Measurements from ENCODE around the gene CER1. TPM values are rescaled to one million over a fixed set of nuclear protein-coding genes. Genes with fewer than 3 reads are reported as not detected.
"Not testable (repeated sequence)": the region's sequence is repeated elsewhere in the genome, so short reads cannot be mapped to it uniquely, and the experiment has no call there.

The CER1 gene
- polyA plus RNA-seq, 3 donors = not detected

- no peaks in the 10 kb centered on the region for H3K27me3 ChIP-seq (ENCODE audit: control insufficient read depth in 2 of 2, insufficient read depth in 2 of 2, low read length in 2 of 2)
- peaks cover 28 to 34% of the 10 kb centered on the region in 2 donors for H3K36me3 Mint-ChIP-seq
- H3K9me3 Mint-ChIP-seq = peaks cover 0 to 4% (median 0%) of the 10 kb centered on the region in 7 donors
- H3K4me2 ChIP-seq (replicated peaks; ENCODE audit: extremely low read depth, low read length, poor library complexity, severe bottlenecking) = no peak overlapping the region
- no peaks in the 10 kb centered on the region for H3K79me2 ChIP-seq (ENCODE audit: insufficient read depth, low read length)
- no peak overlapping the region for H3K9ac ChIP-seq (ENCODE audit: insufficient read depth, low read length, poor library complexity, severe bottlenecking)
- H3K27ac ChIP-seq (ENCODE audit: low read depth in 1 of 2, low read length in 2 of 2) = no peak overlapping the region
- no peaks in the 10 kb centered on the region for H3K9me3 ChIP-seq (replicated peaks in 1 of 2; ENCODE audit: control insufficient read depth in 1 of 2, insufficient read depth in 1 of 2, low read length in 2 of 2)
- H2AFZ ChIP-seq (ENCODE audit: insufficient read depth, low read depth, low read length, poor library complexity, severe bottlenecking) = no peak overlapping the region
- intact Hi-C loops (cut with micrococcal nuclease) = no loop called here
- no peaks in the 10 kb centered on the region for H4K20me1 ChIP-seq (ENCODE audit: insufficient read depth, low read length)
- no peak for TF ChIP-seq CTCF (IDR thresholded peaks at IDR 0.05)
- 93% methylated on average over 8 of the region's 12 CpGs for WGBS (ENCODE audit: insufficient coverage)
- H3K4me1 ChIP-seq (ENCODE audit: control insufficient read depth in 1 of 2, insufficient read depth in 2 of 2, low read length in 2 of 2) = peaks cover under 1 to 8% of the 10 kb centered on the region in 2 donors
- H3K27ac Mint-ChIP-seq = peak overlapping the region in 1 of 7 donors; percentile 66
- H3K4me3 ChIP-seq (replicated peaks in 1 of 3; ENCODE audit: low read depth in 2 of 3, low read length in 3 of 3) = no peak overlapping the region
- H3K27me3 Mint-ChIP-seq (ENCODE audit: low read depth in 3 of 3) = no peaks in the 10 kb centered on the region
- no peaks in the 10 kb centered on the region for H3K36me3 ChIP-seq (replicated peaks in 1 of 2; ENCODE audit: control insufficient read depth in 1 of 2, insufficient read depth in 2 of 2, low read length in 2 of 2)
- H3K4me1 Mint-ChIP-seq = peaks cover 15% of the 10 kb centered on the region
- H3K4me3 Mint-ChIP-seq = no peak overlapping the region
- no peak for DNase-seq
Measured at GRCh38 chr9:14687042-14687719, 35.4 kb downstream of the CER1 start.

GRCh38 chr9:14686168-14686567 is 36.4 kb downstream of the CER1 start:
- no peak overlapping the region for H3K4me2 ChIP-seq (replicated peaks; ENCODE audit: extremely low read depth, low read length, poor library complexity, severe bottlenecking)
- H3K9ac ChIP-seq (ENCODE audit: insufficient read depth, low read length, poor library complexity, severe bottlenecking) = no peak overlapping the region
- H3K36me3 Mint-ChIP-seq = peaks cover 36 to 38% of the 10 kb centered on the region in 2 donors
- H3K27me3 Mint-ChIP-seq (ENCODE audit: low read depth in 3 of 3) = no peaks in the 10 kb centered on the region
- peak overlapping the region in 1 of 7 donors; percentile 40 for H3K27ac Mint-ChIP-seq
- DNase-seq = no peak
- H3K79me2 ChIP-seq (ENCODE audit: insufficient read depth, low read length) = no peaks in the 10 kb centered on the region
- H3K4me1 ChIP-seq (ENCODE audit: control insufficient read depth in 1 of 2, insufficient read depth in 2 of 2, low read length in 2 of 2) = peaks cover 0 to 1% of the 10 kb centered on the region in 2 donors
- intact Hi-C loops (cut with micrococcal nuclease) = no loop called here
- H2AFZ ChIP-seq (ENCODE audit: insufficient read depth, low read depth, low read length, poor library complexity, severe bottlenecking) = no peak overlapping the region
- no peak overlapping the region for H3K27ac ChIP-seq (ENCODE audit: low read depth in 1 of 2, low read length in 2 of 2)
- H3K4me1 Mint-ChIP-seq = peaks cover 9% of the 10 kb centered on the region
- no peak for TF ChIP-seq CTCF (IDR thresholded peaks at IDR 0.05)
- H3K4me3 Mint-ChIP-seq = no peak overlapping the region
- H3K27me3 ChIP-seq (ENCODE audit: control insufficient read depth in 2 of 2, insufficient read depth in 2 of 2, low read length in 2 of 2) = no peaks in the 10 kb centered on the region
- no peak overlapping the region for H3K4me3 ChIP-seq (replicated peaks in 1 of 3; ENCODE audit: low read depth in 2 of 3, low read length in 3 of 3)
- no peaks in the 10 kb centered on the region for H3K9me3 ChIP-seq (replicated peaks in 1 of 2; ENCODE audit: control insufficient read depth in 1 of 2, insufficient read depth in 1 of 2, low read length in 2 of 2)
- peaks cover 0 to 4% (median 0%) of the 10 kb centered on the region in 7 donors for H3K9me3 Mint-ChIP-seq
- no peaks in the 10 kb centered on the region for H4K20me1 ChIP-seq (ENCODE audit: insufficient read depth, low read length)
- no peaks in the 10 kb centered on the region for H3K36me3 ChIP-seq (replicated peaks in 1 of 2; ENCODE audit: control insufficient read depth in 1 of 2, insufficient read depth in 2 of 2, low read length in 2 of 2)

- DNase-seq; H3K27me3 Mint-ChIP-seq (ENCODE audit: low read depth in 3 of 3); intact Hi-C loops (cut with micrococcal nuclease); H3K4me3 Mint-ChIP-seq; H3K9ac ChIP-seq (ENCODE audit: insufficient read depth, low read length, poor library complexity, severe bottlenecking); H3K36me3 ChIP-seq (replicated peaks in 1 of 2; ENCODE audit: control insufficient read depth in 1 of 2, insufficient read depth in 2 of 2, low read length in 2 of 2); H3K9me3 ChIP-seq (replicated peaks in 1 of 2; ENCODE audit: control insufficient read depth in 1 of 2, insufficient read depth in 1 of 2, low read length in 2 of 2); H2AFZ ChIP-seq (ENCODE audit: insufficient read depth, low read depth, low read length, poor library complexity, severe bottlenecking); H3K9me3 Mint-ChIP-seq; H3K27ac ChIP-seq (ENCODE audit: low read depth in 1 of 2, low read length in 2 of 2); H3K4me2 ChIP-seq (replicated peaks; ENCODE audit: extremely low read depth, low read length, poor library complexity, severe bottlenecking); H3K4me1 ChIP-seq (ENCODE audit: control insufficient read depth in 1 of 2, insufficient read depth in 2 of 2, low read length in 2 of 2); H3K4me3 ChIP-seq (replicated peaks in 1 of 3; ENCODE audit: low read depth in 2 of 3, low read length in 3 of 3); H4K20me1 ChIP-seq (ENCODE audit: insufficient read depth, low read length); H3K27ac Mint-ChIP-seq; H3K79me2 ChIP-seq (ENCODE audit: insufficient read depth, low read length); H3K4me1 Mint-ChIP-seq; H3K27me3 ChIP-seq (ENCODE audit: control insufficient read depth in 2 of 2, insufficient read depth in 2 of 2, low read length in 2 of 2): not testable (repeated sequence)
- peaks cover 25 to 30% of the 10 kb centered on the region in 2 donors for H3K36me3 Mint-ChIP-seq
- WGBS (ENCODE audit: insufficient coverage) = no CpG with 5 or more reads among the region's 4 CpGs
Measured at GRCh38 chr9:14682616-14683015, 39.9 kb downstream of the CER1 start.
